Activated B cell treated with CpG ODN at 0.5 μM for 24 hours (primary cell): ENCODE measurements around the gene OR2AJ1. TPM values are rescaled to one million over a fixed set of nuclear protein-coding genes. Genes with fewer than 3 reads are reported as not detected.

ENCODE experiments used
- ATAC-seq: fragments of 200-7000 bp; cut with Tn5 transposase; one replicate; pipeline ENCODE4 v1.10.0; 2021; ENCODE audit warnings: low read depth, mild to moderate bottlenecking, moderate library complexity
- CTCF ChIA-PET: fragments of 350-600 bp; sonication (Branson Sonifier 250); formaldehyde crosslinking; loops from one replicate; lab custom pipeline; 2021; ENCODE audit warnings: antibody characterized with exemption; lab: Charles Lee
- POLR2A ChIA-PET: fragments of 350-600 bp; sonication (Branson Sonifier 250); formaldehyde crosslinking; loops from one replicate; lab custom pipeline; 2021; ENCODE audit warnings: antibody characterized with exemption; lab: Charles Lee
- DNase-seq: peaks from one replicate; pipeline ENCODE4 v3.0.0; 2022
- H3K27ac Mint-ChIP-seq: one replicate; pipeline ENCODE4 v1.8.0; 2020; ENCODE audit warnings: mixed read lengths
- H3K27me3 Mint-ChIP-seq: one replicate; pipeline ENCODE4 v1.8.0; 2021; ENCODE audit warnings: mixed read lengths
- H3K36me3 Mint-ChIP-seq: one replicate; pipeline ENCODE4 v1.8.0; 2021; ENCODE audit warnings: low read depth, mixed read lengths
- H3K4me1 Mint-ChIP-seq: one replicate; pipeline ENCODE4 v1.8.0; 2021; ENCODE audit warnings: mixed read lengths
- H3K4me3 Mint-ChIP-seq: one replicate; pipeline ENCODE4 v1.8.0; 2020; ENCODE audit warnings: mild to moderate bottlenecking, mixed read lengths
- H3K9me3 Mint-ChIP-seq: one replicate; pipeline ENCODE4 v1.8.0; 2020; ENCODE audit warnings: mixed read lengths
- CTCF ChIP-seq: fragments of 200-600 bp; IDR thresholded peaks from one replicate; pipeline ENCODE4 v1.8.0; 2022; ENCODE audit warnings: antibody characterized with exemption, mild to moderate bottlenecking
- intact Hi-C: fragments of 100-400 bp; cut with micrococcal nuclease; formaldehyde crosslinking; loops from one replicate; pipeline ENCODE4 v1.15.1; 2024
- total RNA-seq: library from RNA; stranded (reverse); gene quantifications from 2 replicates; pipeline ENCODE4 v1.2.3, GENCODE V29; 2022

Gene OR2AJ1
- total RNA-seq, 1 donor from 2014 or later = not detected

- no peak for TF ChIP-seq CTCF
- Mint-ChIP-seq H3K4me1 (no peaks in the 10 kb centered on the region), H3K27ac (no peak overlapping the region), H3K9me3 (no peaks in the 10 kb centered on the region), H3K36me3 (no peaks in the 10 kb centered on the region), H3K4me3 (no peak overlapping the region), H3K27me3 (peaks cover 2% of the 10 kb centered on the region)
- ATAC-seq (no peak), DNase-seq (no peak)
- ChIA-PET CTCF (no interaction called here), POLR2A (no interaction called here)
- intact Hi-C loops = no loop called here
Measured at GRCh38 chr1:247913786-247914185, 10.9 kb upstream of the OR2AJ1 start.

GRCh38 chr1:247914941-247915662, 9.6 kb upstream of the OR2AJ1 start:
- H3K4me1 Mint-ChIP-seq = no peaks in the 10 kb centered on the region
- ATAC-seq = no peak
- CTCF ChIA-PET = no interaction called here
- no peak overlapping the region for H3K4me3 Mint-ChIP-seq
- POLR2A ChIA-PET = no interaction called here
- no peak overlapping the region for H3K27ac Mint-ChIP-seq
- no peaks in the 10 kb centered on the region for H3K9me3 Mint-ChIP-seq
- no peak for DNase-seq
- no peak for TF ChIP-seq CTCF
- no peaks in the 10 kb centered on the region for H3K36me3 Mint-ChIP-seq
- intact Hi-C loops = no loop called here
- peaks cover 2% of the 10 kb centered on the region for H3K27me3 Mint-ChIP-seq

- Mint-ChIP-seq H3K9me3 (no peaks in the 10 kb centered on the region), H3K36me3 (no peaks in the 10 kb centered on the region), H3K27me3 (peaks cover 2% of the 10 kb centered on the region), H3K4me1 (no peaks in the 10 kb centered on the region), H3K4me3 (no peak within 1 kb of the TSS), H3K27ac (no peak within 1 kb of the TSS)
- ATAC-seq = no peak
- ChIA-PET CTCF (no interaction called here), POLR2A (no interaction called here)
- TF ChIP-seq CTCF = no peak
- intact Hi-C loops = no loop called here
- no peak for DNase-seq
Measured at GRCh38 chr1:247919952-247920351, 4.7 kb upstream of the OR2AJ1 start, which contains the start of gene OR2T8. Gene OR2T8 (plus strand): TSS chr1:247920252. CDS start chr1:247921018, 766 bp downstream.

GRCh38 chr1:247923941-247924340, 748 bp upstream of the OR2AJ1 start:
- Mint-ChIP-seq H3K27ac (no peak overlapping the region), H3K27me3 (no peaks in the 10 kb centered on the region), H3K36me3 (no peaks in the 10 kb centered on the region), H3K4me1 (no peaks in the 10 kb centered on the region), H3K9me3 (no peaks in the 10 kb centered on the region), H3K4me3 (no peak overlapping the region)
- POLR2A ChIA-PET = no interaction called here
- intact Hi-C loops = no loop called here
- CTCF ChIA-PET = no interaction called here
- TF ChIP-seq CTCF = no peak
- ATAC-seq (no peak), DNase-seq (no peak)

- POLR2A ChIA-PET = no interaction called here
- Mint-ChIP-seq H3K9me3 (peaks cover 9% of the 10 kb centered on the region), H3K36me3 (no peaks in the 10 kb centered on the region), H3K4me3 (no peak overlapping the region), H3K27ac (no peak overlapping the region), H3K27me3 (no peaks in the 10 kb centered on the region), H3K4me1 (no peaks in the 10 kb centered on the region)
- CTCF ChIA-PET = no interaction called here
- no peak for TF ChIP-seq CTCF
- intact Hi-C loops = loop anchor here (10.0 kb wide), 2 partner anchors 539 to 681 kb away; no protein-coding TSS in a partner anchor
- DNase-seq (no peak), ATAC-seq (no peak)
Measured at GRCh38 chr1:247933989-247934388, 9.3 kb downstream of the OR2AJ1 start.
